GM21367 (cell line): ENCODE results near the gene NCKAP1.
"Not testable (repeated sequence)": the region's sequence is repeated elsewhere in the genome, so short reads cannot be mapped to it uniquely, and the experiment has no call there.

ENCODE experiments used
- ATAC-seq: cut with Tn5 transposase; IDR thresholded peaks from one replicate; pipeline ENCODE4 v1.9.1; 2021; ENCODE audit not compliant: unreplicated experiment

Gene NCKAP1, protein sequence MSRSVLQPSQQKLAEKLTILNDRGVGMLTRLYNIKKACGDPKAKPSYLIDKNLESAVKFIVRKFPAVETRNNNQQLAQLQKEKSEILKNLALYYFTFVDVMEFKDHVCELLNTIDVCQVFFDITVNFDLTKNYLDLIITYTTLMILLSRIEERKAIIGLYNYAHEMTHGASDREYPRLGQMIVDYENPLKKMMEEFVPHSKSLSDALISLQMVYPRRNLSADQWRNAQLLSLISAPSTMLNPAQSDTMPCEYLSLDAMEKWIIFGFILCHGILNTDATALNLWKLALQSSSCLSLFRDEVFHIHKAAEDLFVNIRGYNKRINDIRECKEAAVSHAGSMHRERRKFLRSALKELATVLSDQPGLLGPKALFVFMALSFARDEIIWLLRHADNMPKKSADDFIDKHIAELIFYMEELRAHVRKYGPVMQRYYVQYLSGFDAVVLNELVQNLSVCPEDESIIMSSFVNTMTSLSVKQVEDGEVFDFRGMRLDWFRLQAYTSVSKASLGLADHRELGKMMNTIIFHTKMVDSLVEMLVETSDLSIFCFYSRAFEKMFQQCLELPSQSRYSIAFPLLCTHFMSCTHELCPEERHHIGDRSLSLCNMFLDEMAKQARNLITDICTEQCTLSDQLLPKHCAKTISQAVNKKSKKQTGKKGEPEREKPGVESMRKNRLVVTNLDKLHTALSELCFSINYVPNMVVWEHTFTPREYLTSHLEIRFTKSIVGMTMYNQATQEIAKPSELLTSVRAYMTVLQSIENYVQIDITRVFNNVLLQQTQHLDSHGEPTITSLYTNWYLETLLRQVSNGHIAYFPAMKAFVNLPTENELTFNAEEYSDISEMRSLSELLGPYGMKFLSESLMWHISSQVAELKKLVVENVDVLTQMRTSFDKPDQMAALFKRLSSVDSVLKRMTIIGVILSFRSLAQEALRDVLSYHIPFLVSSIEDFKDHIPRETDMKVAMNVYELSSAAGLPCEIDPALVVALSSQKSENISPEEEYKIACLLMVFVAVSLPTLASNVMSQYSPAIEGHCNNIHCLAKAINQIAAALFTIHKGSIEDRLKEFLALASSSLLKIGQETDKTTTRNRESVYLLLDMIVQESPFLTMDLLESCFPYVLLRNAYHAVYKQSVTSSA

GRCh38 chr2:183038341-183039300 lies at the start of gene NCKAP1:
NCKAP1 (minus strand) TSS chr2:183038457; CDS start chr2:183038099, 358 bp downstream.
- peak; percentile 86 for ATAC-seq

DNA sequence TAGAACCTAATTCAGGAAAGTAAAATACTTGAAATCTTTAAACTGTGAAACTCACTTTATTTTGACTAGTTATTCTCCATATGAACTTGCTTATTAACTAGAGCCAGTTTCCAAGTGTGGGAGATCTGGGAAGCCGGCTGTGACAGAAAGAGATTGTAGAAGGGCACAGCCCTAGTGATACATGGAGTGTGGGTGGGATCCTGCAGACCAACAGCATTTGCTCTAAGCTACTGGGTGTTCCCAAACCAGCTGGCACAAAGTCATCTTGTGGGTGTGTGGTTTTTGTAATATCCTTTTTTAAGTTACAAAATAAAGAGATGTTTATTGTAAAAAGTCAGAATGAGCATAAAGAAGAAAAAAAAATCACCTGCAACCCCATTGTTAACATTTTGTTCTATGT lies 43.7 kb upstream of the NCKAP1 start:
- no peak for ATAC-seq

DNA sequence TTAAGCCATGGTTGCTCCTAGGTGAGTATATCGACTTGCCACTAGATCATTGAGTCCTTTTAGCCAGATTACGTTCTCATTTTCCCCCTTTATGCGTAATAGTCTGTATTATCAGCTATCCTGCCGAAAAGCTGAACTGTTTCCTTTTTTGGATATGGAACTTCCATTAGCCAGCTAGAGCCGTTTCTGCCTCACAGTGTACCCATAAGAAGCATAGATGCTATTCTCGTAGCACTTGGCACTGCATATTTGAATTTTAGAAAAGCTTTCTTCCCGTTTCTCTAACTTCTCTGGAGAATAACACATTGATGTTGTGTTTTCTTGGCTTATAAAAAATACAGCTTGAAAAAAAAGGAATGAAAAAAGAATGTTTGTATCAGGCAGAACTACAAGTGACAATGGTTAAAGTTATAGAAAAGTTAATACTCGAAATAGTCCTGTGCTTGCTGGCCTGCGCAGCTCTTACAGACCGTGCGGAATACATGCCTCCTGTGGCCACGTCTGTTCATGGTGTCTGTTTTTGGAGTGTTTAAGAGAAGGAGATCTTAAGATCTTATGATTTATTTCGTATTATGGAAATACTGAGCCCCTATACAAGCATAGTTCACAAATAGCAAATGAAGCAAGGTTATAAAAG lies 41.0 kb upstream of the NCKAP1 start:
- peak; percentile 19 for ATAC-seq

DNA sequence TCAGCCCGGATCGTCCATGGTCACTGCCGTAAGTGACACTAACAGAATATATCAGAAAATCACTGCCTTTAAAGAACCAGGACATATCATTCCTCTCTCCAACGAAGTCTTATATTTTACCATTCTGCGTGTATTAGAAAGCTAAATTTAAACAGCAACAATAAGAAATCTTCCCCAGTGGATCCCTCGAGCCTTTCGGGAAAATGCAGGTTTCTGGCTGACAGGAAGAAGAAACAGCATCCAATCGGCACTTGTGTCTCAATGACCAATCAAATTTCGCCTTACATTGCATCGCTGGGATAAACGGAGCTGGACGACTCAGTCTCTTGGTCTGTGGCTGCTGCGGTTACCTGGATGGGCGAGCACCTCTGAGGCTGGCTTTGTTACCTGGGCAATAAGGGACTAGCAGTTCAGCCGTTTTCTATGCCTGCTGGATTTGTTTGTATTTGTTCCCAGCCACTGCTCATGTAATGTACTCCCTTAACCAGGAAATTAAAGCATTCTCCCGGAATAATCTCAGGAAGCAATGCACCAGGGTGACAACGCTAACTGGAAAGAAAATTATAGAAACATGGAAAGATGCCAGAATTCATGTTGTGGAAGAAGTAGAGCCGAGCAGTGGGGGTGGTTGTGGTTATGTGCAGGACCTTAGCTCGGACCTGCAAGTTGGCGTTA lies 40.3 kb upstream of the NCKAP1 start, which contains the start of gene DUSP19:
Gene DUSP19, plus strand, starts transcription at position 284 of the 675 bp plus-strand sequence. Its CDS starts 187 bp downstream, at position 471.
- peak; percentile 89 for ATAC-seq

- peak; percentile 41 for ATAC-seq
These were observed 39.9 kb upstream of the NCKAP1 start for GRCh38 chr2:183078163-183078463.

DNA sequence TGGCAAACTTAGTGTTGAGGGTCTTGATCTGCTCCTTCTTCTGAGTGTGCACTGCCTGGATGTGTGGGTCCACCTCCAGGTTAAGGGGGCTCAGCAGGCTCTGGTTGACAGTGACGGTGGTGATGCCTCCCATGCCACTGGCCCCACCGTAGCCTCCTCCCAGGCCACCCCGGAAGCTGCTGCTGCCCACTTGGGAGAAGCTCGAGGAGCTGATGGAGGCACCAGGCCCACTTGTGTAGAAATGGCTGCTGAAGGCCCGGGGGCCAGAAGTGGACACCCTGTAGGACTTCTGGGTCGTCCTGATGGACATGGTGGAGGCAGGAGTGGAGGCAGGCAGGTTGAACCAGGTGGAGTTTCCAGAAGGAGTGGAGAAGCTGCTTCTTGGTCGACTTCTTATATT lies 33.9 kb upstream of the NCKAP1 start:
- no peak for ATAC-seq

- ATAC-seq, result no peak
These were observed 32.9 kb upstream of the NCKAP1 start for GRCh38 chr2:183070942-183071844.

DNA sequence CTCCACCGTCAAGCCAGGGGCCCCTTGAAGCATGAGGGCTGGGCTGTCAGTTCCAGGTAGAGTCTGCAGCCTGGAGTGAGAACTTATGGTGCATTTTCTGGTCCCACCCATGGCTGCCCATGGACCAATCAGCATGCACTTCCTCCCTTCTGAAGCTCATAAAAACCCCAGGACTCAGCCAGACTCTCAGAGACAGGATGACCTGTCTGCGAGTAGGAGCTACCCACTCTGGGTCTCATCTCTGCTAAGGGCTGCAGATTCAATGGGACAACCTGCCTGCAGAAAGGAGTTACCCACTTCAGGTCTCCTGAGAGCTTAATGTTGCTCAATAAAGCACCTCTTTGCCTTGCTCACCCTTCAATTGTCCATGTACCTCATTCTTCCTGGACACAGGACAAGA lies 30.9 kb upstream of the NCKAP1 start:
- ATAC-seq, result no peak

- no peak for ATAC-seq
These were observed 30.3 kb upstream of the NCKAP1 start for GRCh38 chr2:183068561-183068960.

GRCh38 chr2:183063083-183063482 lies 24.8 kb upstream of the NCKAP1 start:
- no peak for ATAC-seq

DNA sequence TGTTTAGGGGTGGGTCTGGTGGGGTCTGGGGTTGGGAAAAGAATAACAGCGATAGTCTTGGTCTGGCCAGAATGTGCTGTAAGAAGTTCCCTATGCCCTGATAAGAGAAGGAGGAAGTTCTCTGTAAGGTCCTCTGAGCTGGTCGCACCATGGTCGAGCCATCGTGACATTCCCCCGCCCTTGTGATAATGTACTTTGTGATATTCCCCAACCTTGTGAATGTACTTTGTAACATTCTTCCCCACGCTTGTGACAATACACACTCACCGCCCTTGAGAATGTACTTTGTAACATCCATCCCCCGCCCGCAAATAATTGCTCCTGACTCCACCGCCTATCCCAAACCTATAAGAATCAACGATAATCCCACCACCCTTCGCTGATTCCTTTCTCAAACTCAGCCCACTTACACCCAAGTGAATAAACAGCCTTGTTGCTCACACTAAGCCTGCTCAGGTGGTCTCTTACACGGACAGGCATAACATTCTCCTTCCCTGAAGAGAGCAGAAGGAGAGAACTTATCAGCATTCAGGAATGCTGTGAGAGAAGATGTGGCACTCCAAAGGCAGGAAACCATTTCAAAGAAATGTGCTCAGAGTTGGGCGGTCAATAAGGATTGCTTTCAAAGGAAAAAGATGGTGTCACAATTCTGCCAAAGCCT lies 22.4 kb upstream of the NCKAP1 start:
- ATAC-seq, result no peak

- ATAC-seq, result no peak
These were observed 21.3 kb upstream of the NCKAP1 start for GRCh38 chr2:183059561-183059960.

DNA sequence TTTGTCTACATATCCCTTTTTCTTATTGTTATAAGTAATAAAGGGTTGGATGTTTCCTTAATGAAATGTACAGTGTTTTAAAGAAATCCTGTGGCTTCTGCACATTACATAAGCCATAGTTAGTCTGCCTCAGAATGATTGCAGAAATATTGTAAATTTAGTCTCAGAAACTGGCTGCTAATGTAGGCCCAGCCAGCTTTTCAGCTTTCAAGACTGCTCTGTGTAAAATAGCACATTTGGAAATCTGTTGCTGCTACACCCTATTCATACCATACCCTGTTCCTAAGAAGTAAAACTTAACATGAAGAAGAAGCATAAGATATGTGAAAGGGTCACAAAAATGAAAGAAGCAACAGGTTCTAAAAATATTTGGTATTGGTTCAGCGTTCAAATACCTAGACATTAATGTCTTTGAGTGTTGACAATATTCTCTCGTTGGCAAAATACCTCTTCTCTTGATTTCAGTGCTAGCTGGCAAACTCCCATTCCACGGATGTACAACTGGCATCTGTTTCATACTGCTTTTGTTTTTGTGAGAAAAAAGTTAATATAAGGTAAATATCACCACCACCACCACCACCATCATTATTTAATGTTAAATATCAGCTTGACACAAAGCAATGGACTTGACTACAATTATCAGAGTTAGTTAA lies 19.2 kb upstream of the NCKAP1 start:
- peak; percentile 22 for ATAC-seq

DNA sequence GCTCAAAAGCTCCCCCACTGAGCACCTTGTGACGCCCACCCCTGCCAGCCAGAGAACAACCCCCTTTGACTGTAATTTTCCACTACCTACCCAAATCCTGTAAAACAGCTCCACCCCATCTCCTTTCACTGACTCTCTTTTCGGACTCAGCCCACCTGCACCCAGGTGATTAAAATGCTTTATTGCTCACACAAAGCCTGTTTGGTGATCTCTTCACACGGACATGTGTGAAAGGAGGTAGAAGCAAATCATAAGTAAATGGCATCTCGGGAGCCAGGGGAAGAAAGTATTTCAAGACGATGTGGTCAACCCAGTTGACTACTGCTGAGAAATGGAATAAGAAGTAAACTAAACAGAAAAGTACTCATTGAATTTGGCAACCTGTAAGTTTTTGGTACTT lies 11.2 kb upstream of the NCKAP1 start:
- ATAC-seq, result no peak

- not testable (repeated sequence) for ATAC-seq
These were observed 9.3 kb upstream of the NCKAP1 start for GRCh38 chr2:183047486-183048125.

- not testable (repeated sequence) for ATAC-seq
These were observed 5.3 kb upstream of the NCKAP1 start for GRCh38 chr2:183043580-183043979.

- ATAC-seq, result no peak
These were observed 2.3 kb upstream of the NCKAP1 start for GRCh38 chr2:183040604-183041003.
